HG03095 (cell line): ENCODE data around the gene SGPL1.
"Not testable (repeated sequence)": the region's sequence is repeated elsewhere in the genome, so short reads cannot be mapped to it uniquely, and the experiment has no call there.

ENCODE experiments used
- ATAC-seq: cut with Tn5 transposase; IDR thresholded peaks from one replicate; pipeline ENCODE4 v1.9.1; 2021; ENCODE audit warnings: moderate library complexity; ENCODE audit not compliant: unreplicated experiment

Gene SGPL1

GRCh38 chr10:70917226-70917625 lies 101.5 kb downstream of the SGPL1 start:
- ATAC-seq = no peak

DNA sequence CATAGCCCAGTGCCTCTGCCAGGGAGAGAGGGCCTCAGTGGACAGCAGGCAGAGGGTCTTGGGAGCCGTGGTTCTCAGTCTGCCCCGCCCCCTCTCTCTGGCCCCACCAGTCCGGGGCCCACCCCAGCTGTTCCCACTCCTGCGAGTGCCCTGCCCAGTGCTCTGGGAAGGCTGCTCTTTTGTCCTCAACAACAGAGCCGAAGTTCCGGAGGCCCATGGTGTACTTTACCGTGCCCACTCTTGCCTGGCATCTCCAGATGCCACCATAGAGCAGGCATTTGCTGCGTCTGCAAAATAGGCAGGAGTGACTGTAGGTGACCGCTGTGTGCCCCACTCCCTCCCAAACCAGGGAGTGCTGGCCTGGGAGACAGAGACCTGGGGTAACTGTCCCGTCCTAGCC lies 101.9 kb downstream of the SGPL1 start:
- ATAC-seq = no peak

DNA sequence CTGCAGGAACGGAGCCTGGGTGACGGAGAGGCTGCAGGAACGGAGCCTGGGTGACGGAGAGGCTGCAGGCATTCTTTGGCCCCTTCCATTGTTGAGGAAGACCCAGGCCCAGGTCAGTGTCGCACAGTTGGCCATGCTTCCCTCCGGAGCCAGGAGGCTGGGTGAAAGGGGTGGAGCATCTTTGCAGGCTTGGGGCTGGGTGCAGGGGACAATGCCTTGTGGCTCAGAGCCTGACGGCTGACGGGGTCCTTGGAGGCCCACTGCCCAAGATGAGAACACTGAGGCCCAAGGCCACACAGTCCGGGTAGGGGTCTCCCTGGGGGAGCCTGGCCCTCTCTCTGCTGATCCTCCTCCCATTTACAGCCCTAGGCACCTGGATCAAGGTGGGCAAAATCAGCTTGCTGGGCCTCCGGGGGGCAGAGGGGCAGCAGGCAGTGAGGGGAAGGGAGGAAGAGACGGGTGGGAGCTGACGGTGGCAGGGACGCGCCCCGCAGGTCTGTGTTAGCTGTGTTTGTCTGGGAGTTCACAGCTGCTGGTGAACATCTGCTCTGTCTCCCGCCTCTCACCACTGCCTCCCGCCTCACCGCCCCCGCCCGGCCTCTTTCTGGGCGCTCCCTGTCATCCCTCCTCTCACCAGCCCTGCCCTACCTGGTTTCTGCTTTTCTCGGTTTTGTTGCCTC lies 103.2 kb downstream of the SGPL1 start:
- no peak for ATAC-seq

- not testable (repeated sequence) for ATAC-seq
These were observed 104.2 kb downstream of the SGPL1 start for GRCh38 chr10:70919906-70920305.

DNA sequence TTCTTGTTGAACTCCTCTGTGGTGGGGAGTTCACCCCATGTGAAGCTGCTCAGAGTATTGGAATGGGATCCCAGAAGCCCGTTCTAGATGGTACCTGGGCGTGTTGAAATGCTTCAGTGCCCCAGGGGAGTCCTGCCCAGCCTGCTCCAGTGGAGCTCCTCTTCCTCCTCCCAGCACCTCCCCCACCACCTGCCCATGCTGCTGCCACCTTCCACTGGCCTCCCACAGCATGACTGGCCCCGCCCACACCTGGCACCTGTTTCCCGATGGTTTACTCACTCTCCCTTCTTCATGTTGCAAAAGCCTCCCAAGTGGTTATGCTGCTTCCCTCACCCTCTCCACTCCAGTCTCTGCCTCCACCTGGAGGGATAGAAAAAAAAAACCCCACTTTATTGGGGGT lies 104.8 kb downstream of the SGPL1 start:
- ATAC-seq = no peak

- ATAC-seq = no peak
These were observed 105.5 kb downstream of the SGPL1 start for GRCh38 chr10:70921285-70921684.

GRCh38 chr10:70923696-70924095 lies 107.9 kb downstream of the SGPL1 start:
- no peak for ATAC-seq

DNA sequence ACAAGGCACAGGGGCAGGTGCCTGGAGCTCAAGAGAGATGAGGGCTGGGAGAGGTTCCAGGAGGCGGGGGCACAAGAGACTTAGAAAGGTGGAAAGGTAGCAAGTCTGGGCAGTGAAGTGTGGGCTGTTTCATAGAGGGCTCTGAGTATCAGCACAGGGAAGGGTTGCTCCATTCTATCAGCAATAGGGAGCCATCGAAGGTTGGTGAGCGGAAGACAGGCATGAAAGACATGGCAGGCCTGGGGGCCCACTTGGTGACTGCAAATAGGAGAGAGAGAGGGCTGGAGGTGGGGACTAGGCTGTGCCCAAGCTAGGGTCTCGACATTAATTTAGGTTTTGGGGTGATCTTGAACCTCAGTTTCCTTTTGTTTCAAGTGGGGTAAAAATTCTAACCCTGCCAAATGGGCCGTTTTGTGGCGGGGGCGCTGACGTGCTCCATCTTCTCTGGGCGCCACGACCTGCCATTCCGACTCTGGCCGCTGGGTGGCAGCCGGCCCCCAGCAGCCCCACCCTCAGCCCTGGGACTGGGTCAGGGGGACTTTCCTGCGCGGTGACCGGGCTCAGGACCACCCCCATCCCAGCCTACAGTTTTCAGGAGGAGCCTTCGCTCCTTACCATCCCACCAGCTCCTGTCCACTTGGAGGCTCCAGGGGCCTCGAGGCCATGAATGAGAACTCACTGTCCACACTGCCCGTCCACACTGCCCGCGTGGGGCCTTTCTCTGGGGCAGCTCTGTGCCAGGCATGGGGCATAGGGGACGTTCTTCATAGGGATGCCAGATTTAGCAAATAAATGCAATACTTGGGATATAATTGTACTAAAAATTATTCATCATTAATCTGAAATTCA lies 109.9 kb downstream of the SGPL1 start:
- no peak for ATAC-seq

- no peak for ATAC-seq
These were observed 110.7 kb downstream of the SGPL1 start for GRCh38 chr10:70926226-70927000.

GRCh38 chr10:70927189-70927943 lies 111.6 kb downstream of the SGPL1 start:
- no peak for ATAC-seq

- ATAC-seq = no peak
These were observed 112.4 kb downstream of the SGPL1 start for GRCh38 chr10:70928140-70928539.

- ATAC-seq = no peak
These were observed 114.7 kb downstream of the SGPL1 start for GRCh38 chr10:70930263-70931000.
